Astrocyte of the spinal cord (primary cell): ENCODE data around the gene STUM.
A peak's percentile ranks its signal among the peaks of the same experiment; 100 is the strongest.

Experiments
- DNase-seq: peaks from one replicate; pipeline ENCODE4 v3.0.0; 2011; ENCODE audit warnings: low read depth, low spot score
- H3K4me3 ChIP-seq: 2 replicates; pipeline ENCODE4 v1.5.1; 2011; ENCODE audit warnings: low read depth, mild to moderate bottlenecking, low read length, moderate library complexity
- CTCF ChIP-seq: IDR thresholded peaks from 2 replicates; pipeline ENCODE4 v1.5.1; 2012; ENCODE audit warnings: low read depth, mild to moderate bottlenecking, low read length, inconsistent platforms
- in situ Hi-C: cut with HindIII; loops from 2 replicates; pipeline ENCODE4 v1.10.0; 2017; ENCODE audit warnings: low sequenced_read_pairs

STUM gene

GRCh38 chr1:226646026-226646869 is 97.7 kb downstream of the STUM start:
- in situ Hi-C loops, result no loop called here
- no peak for TF ChIP-seq CTCF
- peak; percentile 26 for DNase-seq
- no peak overlapping the region for H3K4me3 ChIP-seq

GRCh38 chr1:226646870-226647449 is 98.4 kb downstream of the STUM start:
- no peak for TF ChIP-seq CTCF
- no peak for DNase-seq
- no peak overlapping the region for H3K4me3 ChIP-seq
- in situ Hi-C loops, result no loop called here

GRCh38 chr1:226647719-226648118 is 99.2 kb downstream of the STUM start:
- no peak for TF ChIP-seq CTCF
- no peak for DNase-seq
- in situ Hi-C loops, result no loop called here
- H3K4me3 ChIP-seq, result no peak overlapping the region

GRCh38 chr1:226648421-226648820 is 99.9 kb downstream of the STUM start:
- no peak for DNase-seq
- in situ Hi-C loops, result no loop called here
- H3K4me3 ChIP-seq, result no peak overlapping the region
- TF ChIP-seq CTCF, result no peak

DNA sequence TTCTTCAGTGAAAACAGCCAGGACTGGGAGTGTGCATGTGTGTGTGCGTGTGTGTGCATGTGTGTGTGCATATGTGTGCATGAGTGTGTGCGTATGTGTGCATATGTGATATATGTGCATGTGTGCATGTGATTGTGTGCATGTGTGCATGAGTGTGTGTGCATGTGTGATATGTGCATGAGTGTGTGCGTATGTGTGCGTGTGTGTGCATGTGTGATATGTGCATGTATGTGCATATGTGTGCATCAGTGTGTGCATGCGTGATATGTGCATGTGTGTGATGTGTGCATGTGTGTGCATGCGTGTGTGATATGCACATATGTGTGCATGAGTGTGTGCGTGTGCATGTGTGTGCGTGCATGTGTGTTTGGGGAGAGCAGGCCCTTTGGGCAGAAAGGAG is 100.7 kb downstream of the STUM start:
- TF ChIP-seq CTCF, result no peak
- in situ Hi-C loops, result no loop called here
- no peak overlapping the region for H3K4me3 ChIP-seq
- DNase-seq, result no peak

GRCh38 chr1:226649780-226650179 is 101.2 kb downstream of the STUM start:
- in situ Hi-C loops, result no loop called here
- H3K4me3 ChIP-seq, result no peak overlapping the region
- TF ChIP-seq CTCF, result peak; percentile 34
- no peak for DNase-seq
